Embryonic facial prominence (tissue), 1 donor: Measurements from ENCODE around the gene JAML.
"Not testable (repeated sequence)": the region's sequence is repeated elsewhere in the genome, so short reads cannot be mapped to it uniquely, and the experiment has no call there.

Experiments used
- DNase-seq: peaks from one replicate; pipeline ENCODE4 v3.0.0-alpha.2; 2016; ENCODE audit errors: extremely low spot score

The JAML gene

DNA sequence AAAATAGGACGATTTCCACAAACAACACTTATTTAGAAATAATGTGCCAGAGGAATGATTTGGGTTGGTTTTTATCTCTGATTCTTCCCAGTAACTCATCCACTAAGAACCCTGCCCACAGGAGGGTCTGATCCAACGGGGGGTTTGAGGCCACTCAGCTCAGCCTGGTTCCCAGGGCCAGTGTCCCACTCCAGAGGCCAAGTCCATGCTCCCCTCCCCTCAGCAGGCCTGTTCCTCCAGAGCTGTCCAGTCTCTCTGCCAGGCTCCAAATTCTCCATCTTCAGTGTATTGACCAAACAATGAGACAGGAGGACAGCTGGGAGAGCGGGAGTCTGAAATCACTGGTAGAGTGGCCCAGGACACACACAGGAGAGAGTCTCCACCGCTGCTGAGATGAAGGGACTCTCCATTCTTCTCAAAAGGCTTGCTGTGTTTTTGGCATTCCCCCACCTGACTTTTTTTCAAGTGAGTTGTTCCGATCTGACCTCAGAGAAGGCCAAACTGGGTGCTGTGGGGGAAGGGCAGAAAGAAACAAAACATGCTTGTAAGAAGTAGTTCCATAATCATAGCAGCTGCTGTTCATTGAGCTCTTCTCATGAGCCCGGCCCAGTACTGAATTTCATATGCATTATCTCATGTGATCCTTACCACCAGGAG, 30.8 kb downstream of the JAML start:
- no peak for DNase-seq

DNA sequence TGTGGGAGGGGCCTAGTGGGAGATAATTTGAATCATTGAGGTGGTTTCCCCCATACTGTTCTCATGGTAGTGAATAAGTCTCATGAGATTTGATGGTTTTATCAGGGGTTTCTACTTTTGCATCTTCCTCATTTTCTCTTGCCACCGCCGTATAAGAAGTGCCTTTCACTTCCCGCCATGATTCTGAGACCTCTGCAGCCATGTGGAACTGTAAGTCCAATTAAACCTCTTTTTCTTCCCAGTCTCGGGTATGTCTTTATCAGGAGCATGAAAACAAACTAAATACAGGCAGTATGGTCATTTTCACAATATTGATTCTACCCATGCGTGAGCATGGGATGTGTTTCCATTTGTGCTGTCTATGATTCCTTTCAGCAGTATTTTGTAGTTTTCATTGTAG, 32.0 kb downstream of the JAML start:
- DNase-seq = not testable (repeated sequence)

DNA sequence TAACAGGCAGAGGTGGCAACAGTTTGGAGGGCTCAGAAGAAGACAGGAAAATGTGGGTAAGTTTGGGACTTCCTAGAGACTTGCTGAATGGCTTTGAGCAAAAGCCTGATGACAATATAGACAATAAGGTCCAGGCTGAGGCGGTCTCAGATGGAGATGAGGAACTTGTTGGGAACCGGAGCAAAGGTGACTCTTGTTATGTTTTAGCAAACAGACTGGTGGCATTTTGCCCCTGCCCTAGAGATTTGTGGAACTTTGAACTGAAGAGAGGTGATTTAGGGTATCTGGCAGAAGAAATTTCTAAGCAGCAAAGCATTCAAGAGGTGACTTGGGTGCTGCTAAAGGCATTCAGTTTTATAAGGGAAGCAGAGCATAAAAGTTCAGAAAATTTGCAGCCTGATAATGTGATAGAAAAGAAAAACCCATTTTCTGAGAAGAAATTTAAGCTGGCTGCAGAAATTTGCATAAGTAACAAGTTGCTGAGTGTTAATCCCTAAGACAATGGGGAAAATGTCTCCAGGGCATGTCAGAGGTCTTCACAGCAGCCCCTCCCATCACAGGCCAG, 33.8 kb downstream of the JAML start:
- not testable (repeated sequence) for DNase-seq

DNA sequence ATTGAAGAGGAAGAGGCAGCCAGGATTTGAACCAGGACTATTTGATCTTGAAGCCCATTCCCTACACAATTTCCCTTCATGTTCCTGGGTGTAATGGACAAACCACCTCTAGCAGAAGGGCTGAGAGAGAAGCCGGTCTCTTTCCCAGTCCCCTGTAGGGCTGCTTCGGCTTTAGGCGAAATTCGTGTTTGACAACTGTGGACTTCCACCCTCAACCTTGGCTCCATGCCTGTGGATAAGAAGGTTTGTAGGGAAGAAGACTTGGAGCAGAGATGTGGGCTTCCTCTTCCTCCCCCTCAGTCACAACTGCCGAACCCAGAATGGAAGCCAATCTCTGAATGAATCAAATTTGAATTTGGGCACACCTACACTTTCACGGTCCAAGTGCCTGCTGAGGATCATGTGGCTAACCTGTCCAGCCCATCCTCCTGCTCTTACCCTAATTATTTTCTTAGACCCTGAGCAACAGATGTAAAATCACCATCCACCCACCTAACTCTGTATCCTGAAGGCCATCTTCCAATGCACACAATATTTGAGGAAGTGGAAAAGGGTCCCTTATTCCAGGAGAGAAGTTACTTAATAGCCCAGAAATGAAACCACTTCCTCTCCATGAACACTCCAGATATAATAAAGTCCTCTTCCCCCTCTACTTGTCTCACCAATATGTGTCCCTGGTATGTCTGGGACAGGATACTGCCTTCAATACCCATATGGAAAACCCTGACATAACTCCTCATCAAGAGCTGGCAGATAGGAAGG, 38.3 kb downstream of the JAML start:
- no peak for DNase-seq

DNA sequence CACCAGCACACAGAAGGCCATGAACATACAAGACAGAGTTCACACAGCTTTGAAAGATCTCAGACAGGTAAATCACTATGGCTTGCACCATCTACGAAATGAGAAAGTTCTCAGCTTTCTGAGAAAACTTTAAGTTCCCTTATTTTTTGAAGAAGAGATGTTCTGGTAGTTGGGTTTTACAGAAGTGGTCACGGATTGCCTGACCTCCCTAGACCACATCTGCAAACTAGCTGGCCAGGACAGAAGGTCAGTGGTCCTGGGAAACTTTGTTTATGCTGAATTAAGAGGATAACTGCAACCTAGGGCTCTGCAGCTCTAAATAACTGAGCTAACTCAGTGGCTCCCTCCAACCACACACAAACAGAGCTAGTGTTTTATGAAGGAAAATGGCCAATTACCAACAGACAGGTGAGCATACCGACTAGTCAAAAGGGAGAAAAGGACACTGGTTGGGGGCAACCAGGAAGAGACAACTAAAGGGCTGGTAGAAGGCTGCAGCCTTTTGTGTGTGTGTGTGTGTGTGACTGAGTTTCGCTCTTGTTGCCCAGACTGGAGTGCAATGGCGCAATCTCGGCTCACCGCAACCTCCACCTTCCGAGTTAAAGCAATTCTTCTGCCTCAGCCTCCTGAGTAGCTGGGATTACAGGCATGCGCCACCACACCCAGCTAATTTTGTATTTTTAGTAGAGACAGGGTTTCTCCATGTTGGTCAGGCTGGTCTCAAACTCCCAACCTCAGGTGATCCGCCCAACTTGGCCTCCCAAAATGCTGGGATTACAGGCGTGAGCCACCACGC, 39.8 kb downstream of the JAML start:
- no peak for DNase-seq

DNA sequence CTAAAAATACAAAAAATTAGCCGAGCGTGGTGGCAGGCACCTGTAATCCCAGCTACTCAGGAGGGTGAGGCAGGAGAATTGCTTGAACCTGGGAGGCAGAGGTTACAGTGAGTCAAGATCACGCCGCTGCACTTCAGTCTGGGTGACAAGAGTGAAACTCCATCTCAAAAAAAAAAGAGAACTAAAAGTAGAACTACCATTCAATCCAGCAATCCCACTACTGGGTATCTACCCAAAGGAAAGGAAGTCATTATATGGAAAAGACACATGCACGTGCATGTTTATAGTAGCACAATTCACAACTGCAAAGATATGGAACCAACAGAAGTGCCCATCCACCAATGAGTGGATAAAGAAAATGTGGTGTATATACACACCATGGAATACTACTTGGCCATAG, 41.1 kb downstream of the JAML start:
- not testable (repeated sequence) for DNase-seq

DNA sequence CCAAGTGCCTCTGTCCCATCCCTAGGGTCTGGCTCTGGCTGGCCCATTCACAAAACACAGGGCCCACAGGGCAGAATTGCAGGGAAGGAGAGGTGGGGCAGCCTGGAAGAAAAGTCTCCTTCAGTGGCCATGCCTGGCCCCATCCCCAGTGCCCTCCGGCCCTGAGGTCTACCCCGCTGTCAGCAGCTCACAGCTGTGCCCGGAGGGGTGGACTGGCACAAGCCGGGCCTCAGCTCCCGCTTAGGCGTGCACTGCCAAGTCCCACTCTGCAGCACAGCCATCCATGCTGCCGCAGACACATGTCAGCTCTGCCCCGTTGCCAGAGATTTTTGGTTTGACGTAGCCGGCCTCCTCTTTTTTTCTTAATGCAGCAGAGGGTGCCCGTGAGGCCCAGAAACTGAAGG, 44.5 kb downstream of the JAML start:
- DNase-seq = peak; percentile 70

DNA sequence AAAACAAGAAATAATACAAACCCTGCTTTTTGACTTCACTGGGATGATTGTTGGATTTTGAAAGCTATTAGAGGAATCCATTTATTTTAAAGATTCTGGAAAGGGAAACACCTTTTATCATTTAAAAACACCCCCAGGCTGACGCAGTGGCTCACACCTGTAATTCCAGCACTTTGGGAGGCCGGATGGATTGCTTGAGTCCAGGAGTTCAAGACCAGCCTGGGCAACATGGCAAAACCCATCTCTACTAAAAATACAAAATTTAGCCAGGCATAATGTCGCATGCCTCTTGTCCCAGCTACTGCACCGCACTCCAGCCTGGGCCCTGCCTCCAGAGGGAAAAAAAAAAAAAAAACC, 48.1 kb downstream of the JAML start:
- DNase-seq = no peak

DNA sequence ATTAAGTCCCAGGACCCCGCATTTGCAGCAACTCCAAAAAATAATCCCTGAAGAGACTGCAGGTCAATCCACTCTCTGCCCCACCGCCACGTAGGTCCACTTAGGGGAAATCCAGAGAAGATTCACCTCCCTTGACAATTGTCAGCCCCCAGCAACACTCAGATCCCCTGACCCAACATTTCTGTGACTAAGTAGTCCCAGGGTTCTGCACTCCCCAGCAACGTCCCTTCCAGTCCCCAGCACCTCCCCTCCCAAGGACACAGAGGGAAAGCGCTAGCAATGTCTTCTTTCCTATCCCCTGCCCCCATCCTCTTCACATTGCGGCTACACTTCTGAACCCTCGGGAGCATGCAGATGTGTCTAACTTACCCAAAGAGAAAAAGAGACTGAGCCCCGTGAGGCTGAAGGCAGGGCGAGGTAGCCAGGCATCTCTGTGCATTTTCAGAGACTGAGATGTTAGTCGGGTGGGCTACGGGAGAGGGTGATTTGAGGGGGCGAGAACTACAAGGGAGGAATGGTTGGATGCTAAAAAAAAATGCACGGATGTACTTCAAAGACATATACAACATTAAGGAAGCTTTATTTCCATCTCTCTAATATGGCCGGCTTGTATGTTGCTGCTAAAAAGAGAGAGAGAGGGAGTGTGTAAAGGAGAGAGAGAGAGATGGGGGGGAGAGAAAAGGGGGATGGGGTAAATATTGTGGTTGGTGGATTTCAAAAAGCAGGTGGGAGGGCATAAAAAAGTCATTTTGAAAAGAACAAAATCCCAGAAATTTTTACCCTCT, 48.6 kb downstream of the JAML start, which contains the start of gene SCN2B:
Gene SCN2B, minus strand, starts transcription at position 647 of the 785 bp plus-strand sequence. Its CDS starts 208 bp downstream, at position 439.
- DNase-seq = peak; percentile 65

DNA sequence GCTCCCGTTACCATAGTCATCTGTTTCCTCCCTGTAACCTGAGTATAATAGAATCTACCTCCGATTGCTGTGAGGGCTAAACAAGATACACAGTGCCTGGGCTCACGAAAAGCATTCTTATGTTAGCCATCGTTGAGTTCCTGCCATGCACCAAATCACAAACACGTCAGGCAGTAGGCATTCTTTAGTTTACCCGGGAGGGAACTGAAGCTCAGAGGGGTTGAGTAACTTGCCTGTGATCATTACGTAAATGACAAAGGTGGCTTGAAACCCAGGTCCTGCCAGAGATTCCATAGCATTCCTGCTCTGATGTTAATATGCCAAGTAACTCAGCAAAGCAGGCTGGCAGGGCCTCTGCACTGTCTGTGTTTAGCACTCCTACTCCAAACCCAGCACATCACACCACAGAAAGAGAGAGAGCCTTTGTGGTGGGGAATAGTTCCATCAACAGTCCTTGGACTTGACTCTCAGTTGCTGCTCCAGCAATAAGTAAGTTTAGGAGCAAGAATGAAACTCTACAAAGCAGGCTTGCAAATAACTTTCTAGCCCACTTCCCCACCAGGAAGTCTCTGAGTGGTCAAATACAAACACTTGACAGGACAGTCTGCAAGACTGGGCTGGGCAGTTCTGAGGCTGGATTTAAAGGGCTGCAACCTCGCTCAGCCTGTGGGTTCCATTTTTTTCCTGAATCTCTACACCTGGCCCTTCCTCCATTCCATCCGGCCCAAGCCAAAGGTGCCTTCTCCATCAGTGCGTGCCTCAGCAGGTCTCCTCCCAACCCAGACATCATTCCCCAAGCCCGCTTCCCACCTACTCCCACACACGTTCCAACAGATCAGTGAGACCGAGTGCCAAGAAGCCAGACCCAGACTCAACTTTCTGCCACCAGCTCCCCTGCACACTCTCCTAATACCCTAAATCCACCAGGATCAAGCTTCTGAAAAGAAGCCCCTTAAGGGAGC, 49.5 kb downstream of the JAML start:
- no peak for DNase-seq

DNA sequence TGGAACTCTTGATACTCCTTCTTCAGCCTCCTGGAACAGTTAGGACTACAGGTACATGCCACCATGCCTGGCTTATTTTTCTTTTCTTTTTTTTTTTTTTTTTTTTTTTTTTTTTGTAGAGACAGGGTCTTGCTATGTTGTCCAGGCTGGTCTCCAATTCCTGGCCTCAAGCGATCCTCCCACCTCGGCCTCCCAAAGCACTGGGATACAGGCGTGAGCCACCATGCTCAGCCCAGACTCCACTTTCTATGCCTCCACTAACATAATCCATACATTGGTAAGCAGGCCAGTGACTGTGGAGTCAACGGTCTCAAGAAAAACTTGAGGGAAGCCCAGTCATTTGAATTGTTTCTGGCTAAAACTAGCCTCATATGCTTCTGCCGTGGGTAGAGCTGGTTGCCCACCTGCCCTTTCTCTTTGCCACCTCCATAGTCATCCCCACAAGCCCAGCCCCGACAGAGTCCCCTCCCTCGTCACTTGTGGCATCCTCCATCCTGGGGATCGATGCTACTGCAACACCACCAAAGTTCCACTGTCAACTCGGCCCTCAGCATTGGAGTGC, 50.7 kb downstream of the JAML start:
- DNase-seq = no peak

DNA sequence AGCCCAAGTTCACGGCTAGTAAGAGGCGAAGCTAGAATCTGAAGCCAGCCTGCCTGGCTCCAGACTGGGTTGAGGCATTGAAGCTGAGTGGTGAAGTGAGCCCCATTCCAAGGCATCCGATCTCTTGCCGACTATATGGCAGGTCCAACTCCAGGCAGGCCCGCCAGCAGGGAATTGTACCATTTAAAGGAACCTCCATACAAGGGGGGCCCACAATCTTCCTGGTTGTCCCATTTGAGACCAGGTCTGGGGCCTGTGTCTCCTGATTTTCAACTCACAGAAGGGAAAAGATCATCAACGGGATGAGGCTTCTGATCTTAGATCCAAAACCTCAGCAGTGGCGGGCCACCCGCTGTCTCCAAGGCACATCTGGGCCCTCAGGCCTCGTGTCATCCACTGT, 52.5 kb downstream of the JAML start:
- DNase-seq = no peak

DNA sequence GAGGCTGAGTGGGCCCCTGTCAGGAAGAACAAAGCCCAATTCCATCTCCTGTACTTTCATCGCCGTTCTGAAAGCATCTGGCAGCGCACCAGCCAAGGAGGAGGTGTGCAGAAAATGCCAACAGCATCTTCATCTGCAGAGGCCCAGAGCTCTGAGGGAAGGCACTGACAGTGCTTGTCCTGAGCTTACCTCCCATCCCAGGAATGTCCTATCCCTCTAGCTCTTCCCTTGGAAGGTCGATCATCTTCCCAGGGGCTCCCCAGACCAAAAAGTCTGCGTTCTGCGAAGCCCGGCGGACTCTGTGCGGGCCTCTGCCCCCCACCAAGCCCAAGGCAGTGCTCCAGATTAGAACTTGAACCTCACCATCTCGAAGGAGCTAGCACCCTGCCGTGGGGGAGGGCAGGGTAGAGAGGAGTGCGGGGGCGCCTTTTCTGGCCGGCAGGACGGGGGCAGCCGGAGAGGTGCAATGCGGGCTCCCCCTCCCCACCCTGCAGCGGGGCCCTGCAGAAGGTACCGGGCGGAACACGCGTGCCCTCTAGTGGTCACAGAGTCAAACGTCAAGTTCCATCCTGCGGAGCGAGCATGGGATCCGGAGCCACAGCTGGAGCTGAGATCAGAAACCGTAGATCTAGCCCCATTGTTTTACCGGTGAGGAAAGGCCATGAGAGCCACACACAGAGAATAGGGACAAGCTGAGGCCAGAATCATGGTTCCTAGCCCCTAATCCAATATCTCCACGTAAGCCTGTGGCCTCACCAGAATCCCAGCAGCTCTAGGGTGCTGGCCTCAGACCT, 53.3 kb downstream of the JAML start:
- peak; percentile 46 for DNase-seq

DNA sequence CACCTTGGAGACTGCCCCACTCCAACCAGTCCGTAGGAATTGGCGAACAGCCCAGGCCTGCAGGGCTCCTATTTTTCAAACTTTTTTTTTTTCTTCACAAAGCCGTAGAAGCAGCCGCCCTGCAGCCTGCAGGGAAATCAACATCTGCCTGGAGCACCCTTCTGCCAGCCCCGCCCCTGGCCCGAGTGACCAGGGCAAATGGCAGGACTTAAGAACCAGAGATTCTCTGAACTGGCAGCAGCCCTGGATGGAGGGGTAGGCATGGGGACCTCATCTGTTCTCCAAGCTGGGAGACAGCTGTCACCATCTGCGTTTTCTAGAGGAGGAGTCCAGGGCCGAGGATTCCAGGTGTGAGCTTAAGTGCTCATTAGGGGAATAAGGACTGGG, 53.9 kb downstream of the JAML start:
- no peak for DNase-seq

DNA sequence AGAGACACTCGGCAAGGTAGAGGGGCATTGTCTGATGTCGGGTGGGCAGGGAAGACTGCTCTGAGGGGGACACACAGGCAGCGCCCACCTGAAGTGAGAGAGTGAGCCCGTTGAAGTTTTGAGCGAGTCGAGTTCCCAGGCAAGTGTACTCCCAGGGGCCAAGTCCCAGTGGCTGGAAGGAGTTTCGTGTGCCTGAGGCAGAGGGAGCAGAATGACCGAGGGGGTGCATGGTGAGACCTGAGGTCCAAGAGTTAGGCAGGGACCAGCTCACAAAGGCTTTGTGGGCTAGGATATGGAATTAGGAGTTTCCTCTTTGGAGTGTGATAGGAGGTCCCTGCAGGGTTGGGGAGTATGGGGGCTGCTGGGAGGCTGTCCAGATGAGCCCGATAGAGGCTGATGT, 54.6 kb downstream of the JAML start:
- DNase-seq = no peak

DNA sequence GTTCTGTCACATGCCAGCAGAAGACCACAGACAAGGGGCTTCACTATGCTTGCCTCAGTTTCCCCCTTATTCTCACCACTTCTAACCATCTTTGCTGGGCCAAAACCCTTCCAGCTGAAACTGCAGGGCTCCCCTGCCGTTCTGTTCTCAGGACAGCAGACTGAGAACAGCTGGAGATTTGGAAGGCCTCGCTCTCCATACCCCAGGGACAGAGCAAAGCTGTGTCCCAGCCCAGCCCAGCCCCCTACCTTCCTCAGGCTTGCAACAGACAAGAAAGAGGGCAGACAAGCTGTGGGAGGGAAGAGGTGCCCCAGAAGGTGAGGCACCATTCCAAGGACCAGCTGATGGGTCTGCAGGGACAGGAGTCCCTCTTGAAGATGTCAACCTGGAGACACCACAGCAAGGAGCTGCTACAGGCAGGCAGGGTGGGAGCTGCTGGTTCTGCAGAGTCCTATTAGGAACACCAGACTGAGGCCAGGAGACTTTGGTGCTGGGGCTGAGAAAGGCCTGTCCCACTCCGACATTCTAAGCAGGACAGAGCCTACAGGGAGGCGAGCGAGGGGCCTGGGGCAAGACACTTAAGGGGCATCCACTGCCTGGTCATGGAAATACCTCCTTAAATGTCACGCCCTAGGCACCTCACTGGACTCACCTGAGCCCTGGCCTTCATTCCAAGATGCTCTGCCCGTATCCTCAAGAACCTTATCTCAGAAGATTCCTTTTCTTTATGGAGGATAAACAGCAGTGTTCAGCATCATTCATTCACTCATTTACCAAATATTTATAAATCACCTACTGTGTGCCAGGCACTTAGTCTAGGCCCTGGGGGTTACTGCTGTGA, 55.3 kb downstream of the JAML start:
- no peak for DNase-seq

DNA sequence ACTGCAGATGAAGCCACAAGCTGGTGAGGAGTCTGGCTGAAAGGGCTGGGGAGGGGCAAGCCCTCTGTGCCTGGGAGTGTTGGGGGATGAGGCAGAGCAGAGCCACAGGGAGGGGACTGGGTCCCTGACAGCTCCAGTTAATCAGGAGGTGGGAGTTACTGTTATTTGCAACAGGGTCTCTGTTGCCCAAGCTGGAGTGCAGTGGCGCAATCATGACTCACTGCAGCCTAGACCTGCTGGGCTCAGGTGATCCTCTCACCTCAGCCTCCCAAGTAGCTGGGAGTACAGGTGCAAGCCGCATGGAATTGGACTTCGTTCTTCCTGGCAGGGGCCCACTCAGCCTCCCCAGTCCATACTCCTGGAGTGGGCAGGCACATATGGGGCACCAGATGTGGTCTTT, 56.1 kb downstream of the JAML start:
- no peak for DNase-seq

DNA sequence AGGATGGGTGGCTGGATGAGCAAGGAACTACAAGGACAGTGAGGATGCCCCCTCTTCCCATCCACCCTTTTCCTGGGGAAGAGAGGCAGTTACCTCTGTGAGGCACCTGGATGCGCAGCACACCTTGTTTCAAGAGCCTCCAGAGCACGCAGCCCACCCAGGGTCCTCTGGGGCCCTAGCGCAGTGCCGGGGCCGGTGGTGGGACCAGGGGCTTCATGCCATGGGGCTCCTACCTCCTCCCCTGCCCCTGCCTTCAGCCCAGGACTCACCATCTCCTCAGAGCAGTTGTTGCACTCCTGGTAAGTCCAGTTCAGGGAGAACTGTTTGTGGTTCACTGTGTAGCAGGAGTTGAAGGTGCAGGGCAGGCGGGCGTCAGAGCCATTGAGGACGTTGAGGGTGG, 56.5 kb downstream of the JAML start:
- no peak for DNase-seq
